GM11168 (cell line): ENCODE measurements around the gene ZNF263.

Source experiments
- in situ Hi-C: fragments of 300-500 bp; cut with MboI; formaldehyde crosslinking; loops from one replicate; pipeline ENCODE4 v1.12.0; 2022; ENCODE audit warnings: low sequenced_read_pairs; ENCODE audit not compliant: unreplicated experiment

Gene ZNF263

DNA sequence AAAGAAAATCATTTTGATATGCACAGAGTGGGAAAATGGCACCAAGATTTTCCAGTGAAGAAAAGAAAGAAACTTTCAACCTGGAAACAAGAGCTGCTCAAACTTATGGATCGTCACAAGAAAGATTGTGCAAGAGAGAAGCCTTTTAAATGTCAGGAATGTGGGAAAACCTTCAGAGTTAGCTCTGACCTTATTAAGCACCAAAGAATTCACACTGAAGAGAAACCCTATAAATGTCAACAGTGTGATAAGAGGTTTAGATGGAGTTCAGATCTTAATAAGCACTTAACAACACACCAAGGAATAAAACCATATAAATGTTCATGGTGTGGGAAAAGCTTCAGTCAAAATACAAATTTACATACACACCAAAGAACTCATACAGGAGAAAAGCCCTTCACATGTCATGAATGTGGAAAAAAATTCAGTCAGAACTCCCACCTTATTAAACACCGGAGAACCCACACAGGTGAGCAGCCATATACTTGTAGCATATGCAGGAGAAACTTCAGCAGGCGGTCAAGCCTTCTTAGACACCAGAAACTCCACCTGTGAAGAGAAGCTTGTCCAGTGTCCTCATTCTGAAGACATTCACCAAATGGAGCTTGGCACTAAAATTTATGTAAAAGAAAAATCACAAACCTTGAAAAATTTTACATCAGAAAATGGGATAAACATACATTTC, 34.2 kb downstream of the ZNF263 start:
- in situ Hi-C loops = no loop called here

DNA sequence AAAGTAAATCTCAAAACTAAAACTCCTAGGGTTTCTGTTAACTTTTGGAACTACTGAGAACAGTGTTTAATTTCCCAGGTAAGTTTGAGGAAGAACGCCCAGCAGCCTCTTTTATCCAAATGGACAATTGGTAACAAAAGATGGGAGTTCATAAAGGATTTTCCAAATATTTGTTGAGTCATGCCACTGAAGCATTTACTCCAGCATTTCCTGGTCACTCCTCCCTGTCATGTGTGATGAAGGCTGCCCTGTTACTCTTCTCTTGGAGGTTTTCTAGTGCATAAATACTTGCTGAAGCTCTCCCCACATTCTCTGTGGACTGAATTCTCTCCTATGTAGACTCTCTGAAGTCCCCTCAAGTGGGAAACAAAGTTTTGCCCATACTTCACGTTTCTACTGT, 38.5 kb downstream of the ZNF263 start:
- in situ Hi-C loops = no loop called here

DNA sequence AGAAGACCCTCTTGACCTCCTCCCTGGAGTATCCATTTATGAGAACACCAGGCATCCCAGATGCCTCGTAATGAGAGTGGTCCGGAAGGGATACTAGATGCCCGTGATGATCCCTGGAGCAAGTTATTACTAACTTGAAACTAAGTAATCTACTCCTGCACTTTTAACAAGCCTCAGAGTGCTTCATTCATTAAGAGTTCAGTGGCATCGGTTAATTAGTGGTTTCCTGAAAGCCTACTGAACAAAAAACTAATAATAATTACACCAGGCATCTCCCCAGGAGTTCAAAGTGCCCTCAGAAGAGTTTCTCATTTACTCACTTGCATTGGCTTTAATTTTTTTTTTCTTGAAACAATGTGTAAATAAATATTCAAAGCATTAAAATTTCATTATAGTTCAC, 44.2 kb downstream of the ZNF263 start:
- in situ Hi-C loops = no loop called here

DNA sequence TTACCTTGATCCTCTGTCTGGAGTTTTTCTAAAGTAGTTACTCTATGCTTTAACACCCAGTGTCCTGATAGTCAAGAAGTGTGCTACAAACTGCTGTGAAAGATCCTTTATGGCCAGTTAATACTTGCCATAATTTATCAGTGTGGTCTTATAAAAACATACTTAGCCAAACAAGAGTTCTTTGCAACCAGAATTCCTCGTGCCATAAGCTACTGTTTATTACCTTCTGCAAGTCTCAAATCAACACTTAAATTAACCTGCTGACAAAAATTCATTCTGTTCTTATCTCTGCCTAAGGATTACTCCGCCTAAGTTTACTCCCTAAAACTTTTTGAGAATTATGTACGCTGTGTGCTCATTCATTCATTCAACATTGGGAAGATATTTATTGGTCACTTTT, 44.8 kb downstream of the ZNF263 start:
- in situ Hi-C loops = no loop called here

DNA sequence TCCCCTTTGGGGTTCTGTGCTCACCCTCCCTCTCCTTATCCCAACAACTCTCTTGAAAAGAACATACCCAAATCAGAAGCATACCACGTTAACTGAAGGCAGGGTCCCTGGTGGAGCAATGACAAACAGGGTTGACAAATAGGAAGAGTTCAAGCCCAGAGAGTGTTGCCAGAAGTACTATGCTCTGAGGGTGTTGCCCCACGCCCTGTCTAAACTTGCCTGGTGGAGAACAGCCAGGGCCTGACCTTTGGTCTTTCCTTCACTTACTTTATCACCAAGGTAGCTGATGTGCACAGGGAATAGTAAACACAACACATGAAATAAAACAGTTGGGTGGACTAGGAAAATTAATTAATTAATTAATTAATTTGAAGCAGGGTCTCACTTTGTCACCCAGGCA, 45.4 kb downstream of the ZNF263 start:
- in situ Hi-C loops = no loop called here
